COLO668 (cell line): ENCODE measurements around the gene ATP2A3.
"Not testable (repeated sequence)": the region's sequence is repeated elsewhere in the genome, so short reads cannot be mapped to it uniquely, and the experiment has no call there.

Source experiments
- DNase-seq: peaks from one replicate; lab custom pipeline; 2025; ENCODE audit not compliant: unreplicated experiment; lab: John Stamatoyannopoulos, UW

ATP2A3 gene

DNA sequence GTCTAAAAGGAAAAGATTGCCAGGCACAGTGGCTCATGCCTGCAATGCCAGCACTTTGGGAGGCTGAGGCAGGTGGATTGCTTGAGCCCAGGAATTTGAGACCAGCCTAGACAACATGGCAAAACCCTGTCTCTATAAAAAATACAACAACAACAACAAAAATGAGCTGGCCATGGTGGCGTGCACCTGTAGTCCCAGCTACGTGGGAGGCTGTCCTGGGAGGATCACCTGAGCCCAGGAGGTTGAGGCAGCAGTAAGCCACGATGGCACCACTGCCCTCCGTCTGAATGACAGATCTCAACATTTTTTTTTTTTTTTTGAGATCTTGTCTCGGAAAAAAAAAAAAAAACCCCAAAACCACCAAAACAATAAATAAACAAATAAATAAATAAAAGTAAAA, 28.1 kb upstream of the ATP2A3 start:
- no peak for DNase-seq

- DNase-seq, result not testable (repeated sequence)
Measured at GRCh38 chr17:3991699-3992098, 27.5 kb upstream of the ATP2A3 start.

DNA sequence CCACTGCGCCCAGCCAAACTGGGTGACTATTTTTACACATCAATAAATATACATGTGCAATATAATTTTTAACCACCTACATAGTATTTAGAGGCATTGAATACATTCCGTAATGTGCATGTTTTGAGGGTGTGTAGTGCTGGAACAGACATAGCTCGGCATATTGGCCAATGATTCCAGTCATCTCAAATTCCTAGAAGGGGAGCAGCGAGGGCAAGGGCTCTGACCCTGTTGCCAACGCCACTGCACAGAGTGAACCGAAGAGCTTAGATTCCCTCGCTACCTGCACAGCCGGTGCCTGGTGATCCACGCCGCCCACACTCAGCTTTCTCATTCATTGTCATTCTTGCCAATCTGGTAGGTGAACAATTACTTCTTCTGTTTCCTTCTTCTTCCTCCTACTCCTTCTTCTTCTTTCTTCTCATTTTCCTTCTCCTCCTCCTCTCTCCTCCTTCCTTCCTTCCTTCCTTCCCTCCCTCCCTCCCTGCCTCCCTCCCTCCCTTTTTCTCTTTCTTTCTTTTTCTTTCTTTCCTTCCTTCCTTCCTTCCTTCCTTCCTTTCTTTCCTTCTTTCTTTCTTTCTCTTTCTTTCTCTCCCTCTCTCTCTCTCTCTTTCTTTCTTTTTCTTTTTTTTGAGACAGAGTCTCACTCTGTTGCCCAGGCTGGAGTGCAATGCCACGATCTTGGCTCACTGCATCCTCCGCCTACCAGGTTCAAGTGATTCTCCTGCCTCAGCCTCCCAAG, 26.3 kb upstream of the ATP2A3 start:
- DNase-seq, result no peak

DNA sequence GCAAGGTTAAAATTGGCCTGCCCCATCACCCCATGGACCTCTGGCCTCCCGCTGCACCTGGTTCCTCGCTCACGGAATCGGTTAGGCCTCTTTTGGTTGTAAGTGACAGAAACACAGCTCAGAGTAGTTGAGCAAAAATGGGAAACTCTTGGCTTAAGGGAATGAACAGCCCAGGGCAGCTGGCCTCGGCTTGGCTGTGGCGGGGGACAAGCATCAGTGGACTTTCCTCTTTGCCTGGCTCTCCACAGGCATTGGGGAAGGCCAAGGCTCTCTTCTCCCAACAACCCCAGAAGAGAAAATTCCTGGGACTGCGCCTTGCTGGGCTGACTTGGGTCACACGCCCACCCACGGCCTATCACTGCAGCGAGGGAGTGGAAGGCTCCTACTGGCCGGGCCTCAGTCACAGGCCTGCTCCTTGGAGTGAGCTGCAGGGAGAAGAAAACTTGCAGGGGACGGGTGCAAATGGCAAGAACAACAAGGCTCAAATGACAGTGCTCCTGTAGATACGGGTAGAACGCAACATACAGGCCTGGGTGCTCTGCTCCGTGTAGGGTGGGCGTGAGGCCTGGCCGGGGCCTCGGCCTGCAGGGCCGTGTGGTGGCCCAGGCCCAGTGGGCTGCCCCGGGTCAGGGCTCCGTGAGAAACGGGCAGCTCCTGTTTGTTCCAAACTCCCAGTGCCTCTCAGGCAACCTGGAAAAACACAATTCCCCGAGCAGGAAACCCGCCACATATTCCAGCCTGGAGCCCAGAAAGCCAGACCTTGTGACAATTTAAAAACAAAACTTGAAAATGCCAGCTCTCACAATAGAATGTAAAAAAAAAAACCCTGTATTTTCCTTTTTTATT, 25.0 kb upstream of the ATP2A3 start:
- no peak for DNase-seq

GRCh38 chr17:3988297-3989040, 24.2 kb upstream of the ATP2A3 start:
- DNase-seq, result no peak

- no peak for DNase-seq
Measured at GRCh38 chr17:3986939-3987335, 22.7 kb upstream of the ATP2A3 start.

DNA sequence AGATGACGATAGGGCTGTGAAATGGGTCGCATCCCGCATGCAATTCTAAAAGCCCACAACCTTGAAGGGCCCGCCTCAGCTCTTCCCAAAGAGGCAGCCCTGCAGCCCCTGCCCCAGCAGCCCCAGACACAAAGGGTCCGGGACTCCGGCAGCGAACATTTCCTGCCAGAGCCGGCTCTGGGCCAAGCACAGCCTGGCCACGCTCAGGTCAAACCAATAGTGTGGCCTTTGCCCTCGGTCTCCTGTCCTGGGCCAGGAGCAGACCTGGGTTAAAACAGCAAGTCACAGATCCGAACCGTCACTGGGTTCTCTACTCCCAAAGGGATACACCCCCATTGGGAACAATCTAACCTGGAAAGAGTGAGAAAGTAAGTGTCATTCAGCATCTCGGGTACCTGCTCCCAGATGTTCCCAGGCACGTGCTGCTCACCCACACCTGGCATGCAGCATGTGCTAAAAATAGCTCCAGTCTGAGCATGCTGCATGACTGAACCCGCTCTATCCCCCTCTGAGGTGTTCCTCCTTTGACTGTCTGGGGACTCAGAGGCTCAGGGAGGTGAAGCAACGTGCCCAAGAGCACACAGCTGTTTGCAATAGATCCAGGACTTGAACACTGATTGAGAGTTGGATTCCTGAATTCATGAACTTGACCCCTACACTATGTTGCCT, 22.2 kb upstream of the ATP2A3 start:
- peak; percentile 29 for DNase-seq

GRCh38 chr17:3985846-3986245, 21.6 kb upstream of the ATP2A3 start:
- DNase-seq, result peak; percentile 16

GRCh38 chr17:3983606-3984484, 19.6 kb upstream of the ATP2A3 start:
- no peak for DNase-seq

DNA sequence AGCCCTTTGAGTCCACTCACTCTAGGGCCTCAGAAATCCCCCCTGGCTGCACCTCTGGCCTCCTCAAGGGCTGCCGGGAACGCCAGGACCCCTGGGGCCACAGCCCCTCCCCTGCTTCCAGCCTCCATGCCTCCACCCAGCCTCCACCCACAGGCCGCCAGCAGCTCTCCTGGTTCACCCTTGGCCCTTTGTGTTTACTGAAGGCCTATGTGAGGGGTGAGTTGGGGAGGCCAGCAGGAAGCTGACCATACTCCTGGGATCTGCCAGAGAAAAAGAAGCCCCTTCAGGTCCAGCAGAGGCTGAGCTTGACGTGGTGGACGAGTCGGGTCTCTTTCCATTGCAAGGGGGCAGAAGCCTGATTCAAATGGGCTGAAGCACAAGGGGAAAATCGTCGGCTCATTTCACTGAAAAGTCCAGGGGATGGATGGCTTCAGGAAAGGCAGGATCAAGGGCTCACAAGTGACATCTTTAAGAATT, 18.3 kb upstream of the ATP2A3 start:
- DNase-seq, result no peak

DNA sequence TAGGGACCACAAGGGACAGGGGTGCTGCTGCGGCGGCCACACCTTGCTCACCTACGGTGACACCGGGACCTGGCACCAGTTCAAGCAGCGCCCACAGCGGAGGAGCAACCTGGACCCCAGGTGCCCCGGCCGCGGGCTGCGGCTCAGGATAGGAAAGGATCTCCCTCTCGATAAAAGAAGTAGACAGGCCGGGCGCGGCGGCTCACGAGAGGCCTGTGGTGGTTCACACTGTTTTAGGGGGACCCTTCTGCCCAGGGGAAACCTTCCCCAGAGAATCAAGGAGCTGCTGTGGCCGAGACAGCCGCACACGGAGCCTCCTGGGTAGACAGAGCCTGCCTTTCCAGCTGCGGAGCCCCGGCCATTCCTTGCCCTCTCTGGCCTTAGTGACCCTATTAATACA, 17.9 kb upstream of the ATP2A3 start:
- no peak for DNase-seq

DNA sequence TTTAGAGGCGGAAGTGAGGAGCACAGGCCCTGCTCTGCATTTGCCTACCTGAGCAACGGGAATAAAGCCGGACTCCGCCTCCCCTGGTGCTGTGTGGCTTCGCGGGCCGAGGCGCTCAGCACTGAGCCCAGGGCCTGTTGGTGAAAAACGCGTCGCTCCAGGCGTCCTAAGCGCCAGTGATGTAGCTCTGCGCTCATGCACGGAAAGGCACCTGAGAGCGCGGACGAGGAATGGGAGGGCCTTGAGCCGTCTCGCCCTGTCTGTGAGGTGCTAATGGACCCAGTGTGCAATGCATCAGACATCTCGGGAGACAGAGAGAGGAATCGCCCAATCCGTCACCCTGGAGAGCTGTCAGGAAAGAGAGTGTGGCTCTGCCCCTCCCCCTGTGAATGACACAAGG, 17.2 kb upstream of the ATP2A3 start:
- DNase-seq, result no peak

GRCh38 chr17:3980381-3981014, 16.3 kb upstream of the ATP2A3 start:
- no peak for DNase-seq

DNA sequence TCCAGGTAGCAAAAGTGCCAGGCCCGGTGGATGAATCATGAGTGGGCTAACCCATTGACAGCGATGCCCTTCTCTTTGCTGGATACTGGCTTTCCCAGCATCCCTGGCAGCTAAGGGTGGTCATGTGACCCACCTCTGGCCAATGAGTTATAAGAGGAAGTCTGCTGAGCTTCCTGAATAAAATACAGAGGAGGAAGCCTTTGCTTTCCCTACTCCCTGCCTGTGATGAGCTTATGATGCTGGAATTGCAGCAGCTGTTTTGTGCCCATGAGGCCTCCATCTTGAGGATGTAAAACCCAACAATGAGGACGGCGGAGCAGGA, 15.0 kb upstream of the ATP2A3 start:
- DNase-seq, result no peak

DNA sequence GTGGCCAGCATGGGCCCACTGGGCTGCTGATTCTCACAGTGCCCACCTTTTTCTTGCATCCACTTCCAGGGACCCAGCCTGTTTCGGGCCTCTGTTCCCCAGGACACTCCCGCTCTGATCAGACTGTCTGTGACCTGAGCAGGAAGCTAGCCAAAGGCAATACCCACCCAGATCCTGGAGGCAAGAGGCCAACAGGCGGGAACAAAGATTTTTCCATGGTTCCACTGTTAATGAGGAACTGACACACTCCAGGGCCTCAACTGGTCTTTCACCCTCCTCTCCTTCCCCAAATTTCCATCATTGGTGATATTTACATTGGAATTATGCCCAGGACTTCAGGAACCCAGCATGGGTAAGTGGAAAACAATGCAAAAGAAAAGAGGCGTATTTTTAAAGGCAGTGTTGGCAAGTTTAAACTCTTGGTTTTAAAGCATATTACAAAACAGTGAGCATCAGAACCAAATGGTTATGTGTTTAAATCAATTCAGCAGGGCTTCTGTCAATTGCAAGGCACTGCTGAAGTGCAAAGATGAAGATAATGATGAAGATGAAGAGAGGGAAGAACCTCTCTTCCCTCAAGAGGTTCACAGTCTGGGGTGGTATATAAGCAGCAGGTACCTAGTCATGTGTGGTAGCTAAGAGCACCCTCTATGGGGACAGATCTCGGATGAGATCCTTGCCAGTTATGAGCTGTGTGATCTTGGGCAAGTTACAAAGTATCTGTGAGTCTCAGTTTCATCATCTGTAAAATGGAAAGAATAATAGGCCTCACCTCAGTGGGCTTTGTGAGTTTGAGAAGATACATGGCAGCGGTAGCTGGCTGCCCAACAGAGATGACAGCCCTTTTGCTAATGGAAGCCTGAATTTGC, 14.4 kb upstream of the ATP2A3 start:
- DNase-seq, result no peak

GRCh38 chr17:3977387-3977786, 13.2 kb upstream of the ATP2A3 start:
- no peak for DNase-seq

DNA sequence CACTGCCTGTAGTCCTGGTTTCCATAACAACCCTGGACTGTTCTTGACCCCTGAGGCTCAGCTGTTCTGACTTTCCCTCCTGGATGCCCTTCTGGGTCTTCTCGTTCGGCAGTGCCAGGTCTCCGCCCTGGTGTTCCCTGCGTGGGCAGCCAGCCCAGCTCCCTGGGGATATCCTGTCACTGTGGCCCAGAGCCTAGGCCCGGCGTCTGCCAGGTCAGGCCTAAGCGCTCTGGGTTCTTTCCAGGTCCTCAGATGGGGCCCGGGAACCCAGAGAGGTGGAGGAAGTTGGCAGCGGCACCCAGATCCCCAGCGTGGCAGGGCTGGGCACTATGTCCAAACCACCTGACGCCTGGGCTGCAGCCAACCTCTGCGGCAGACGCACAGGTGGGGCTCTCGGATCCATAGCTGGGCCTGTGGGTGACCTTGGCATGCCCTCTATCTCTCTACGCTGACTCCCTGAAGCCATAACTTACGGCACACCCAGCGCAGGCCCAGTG, 12.5 kb upstream of the ATP2A3 start:
- no peak for DNase-seq

GRCh38 chr17:3974980-3975379, 10.7 kb upstream of the ATP2A3 start:
- DNase-seq, result no peak
